Transverse colon (tissue), 3 donors: Measurements from ENCODE around the gene TNNI3K.

Experiments used
- POLR2A ChIP-seq: fragments of 450-650 bp; IDR thresholded peaks from one replicate; pipeline ENCODE4 v1.6.1; 2016; ENCODE audit warnings: antibody characterized with exemption, mild to moderate bottlenecking, moderate library complexity
- TF ChIP-seq, protein P1 (sequence below), 5 experiments: fragments of 200-600 bp in 3 of 5; fragments of 450-650 bp in 2 of 5; sonication (generic) in 3 of 5; IDR thresholded peaks; 1 replicate in 2 of 5; 2 replicates in 3 of 5; pipeline ENCODE4 v1.5.1; 2016 to 2017; ENCODE audit warnings: antibody characterized with exemption in 5 of 5, inconsistent platforms in 3 of 5, mild to moderate bottlenecking in 2 of 5, moderate library complexity in 1 of 5

DNA sequence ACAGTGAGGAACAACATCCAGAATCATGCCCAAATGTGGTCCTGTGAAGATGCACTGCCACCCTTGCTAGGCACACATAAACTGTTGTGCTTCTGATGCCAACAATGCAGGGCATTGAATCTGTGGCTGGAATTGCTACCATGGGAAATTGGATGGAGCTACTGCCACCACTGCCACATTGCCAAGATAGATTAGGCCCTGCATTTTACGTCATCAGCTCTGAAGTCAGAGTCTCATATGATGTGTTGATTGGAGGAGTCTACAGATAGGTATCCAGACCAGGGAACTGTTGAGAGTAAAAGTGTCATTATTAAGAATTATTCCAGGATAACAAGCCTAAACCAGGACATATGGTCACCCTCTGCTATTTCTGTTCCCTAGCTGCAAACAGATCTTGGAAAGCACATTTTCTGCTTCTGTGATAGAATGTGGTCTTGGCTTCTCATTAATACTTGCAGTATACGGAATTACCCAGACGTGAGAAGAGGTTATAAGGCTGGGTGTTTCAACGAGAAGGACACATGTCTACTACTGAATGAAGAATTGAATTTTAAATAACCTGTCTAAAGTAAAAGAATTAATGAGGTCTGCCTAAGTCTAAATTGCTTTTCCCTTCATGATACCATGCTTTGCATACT lies 106.6 kb downstream of the TNNI3K start:
- no peak for TF ChIP-seq POLR2A
- TF ChIP-seq, protein P1, sequence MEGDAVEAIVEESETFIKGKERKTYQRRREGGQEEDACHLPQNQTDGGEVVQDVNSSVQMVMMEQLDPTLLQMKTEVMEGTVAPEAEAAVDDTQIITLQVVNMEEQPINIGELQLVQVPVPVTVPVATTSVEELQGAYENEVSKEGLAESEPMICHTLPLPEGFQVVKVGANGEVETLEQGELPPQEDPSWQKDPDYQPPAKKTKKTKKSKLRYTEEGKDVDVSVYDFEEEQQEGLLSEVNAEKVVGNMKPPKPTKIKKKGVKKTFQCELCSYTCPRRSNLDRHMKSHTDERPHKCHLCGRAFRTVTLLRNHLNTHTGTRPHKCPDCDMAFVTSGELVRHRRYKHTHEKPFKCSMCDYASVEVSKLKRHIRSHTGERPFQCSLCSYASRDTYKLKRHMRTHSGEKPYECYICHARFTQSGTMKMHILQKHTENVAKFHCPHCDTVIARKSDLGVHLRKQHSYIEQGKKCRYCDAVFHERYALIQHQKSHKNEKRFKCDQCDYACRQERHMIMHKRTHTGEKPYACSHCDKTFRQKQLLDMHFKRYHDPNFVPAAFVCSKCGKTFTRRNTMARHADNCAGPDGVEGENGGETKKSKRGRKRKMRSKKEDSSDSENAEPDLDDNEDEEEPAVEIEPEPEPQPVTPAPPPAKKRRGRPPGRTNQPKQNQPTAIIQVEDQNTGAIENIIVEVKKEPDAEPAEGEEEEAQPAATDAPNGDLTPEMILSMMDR (IDR thresholded peaks at IDR 0.05): no peak
